RWPE2 (cell line): ENCODE data around the gene LMNA.

Experiments used
- ATAC-seq: fragments of 200-7000 bp; cut with Tn5 transposase; 3 replicates; pipeline ENCODE4 v1.9.1; 2021; ENCODE audit warnings: low read depth
- DNase-seq: peaks from one replicate; pipeline ENCODE4 v3.0.0-alpha.2; 2020; ENCODE audit warnings: low spot score
- H3K27ac ChIP-seq: fragments of 450-650 bp; 2 replicates; pipeline ENCODE4 v1.5.1; 2017; ENCODE audit warnings: mild to moderate bottlenecking; ENCODE audit not compliant: poor library complexity, severe bottlenecking
- H3K27me3 ChIP-seq: fragments of 250-450 bp; sonication (Bioruptor Pico); 2 replicates; pipeline ENCODE4 v1.5.1; 2021; ENCODE audit warnings: mild to moderate bottlenecking, moderate library complexity; ENCODE audit not compliant: insufficient read depth, poor library complexity, severe bottlenecking
- H3K36me3 ChIP-seq: fragments of 250-450 bp; sonication (Bioruptor Pico); 2 replicates; pipeline ENCODE4 v1.5.1; 2020; ENCODE audit warnings: low read depth, mild to moderate bottlenecking, moderate library complexity
- H3K4me1 ChIP-seq: fragments of 250-450 bp; sonication (Bioruptor Pico); 2 replicates; pipeline ENCODE4 v1.5.1; 2021; ENCODE audit warnings: mild to moderate bottlenecking, moderate library complexity; ENCODE audit not compliant: insufficient read depth, poor library complexity, severe bottlenecking
- H3K4me3 ChIP-seq: fragments of 250-450 bp; sonication (Bioruptor Pico); 2 replicates; pipeline ENCODE4 v1.5.1; 2021; ENCODE audit warnings: mild to moderate bottlenecking, moderate library complexity; ENCODE audit not compliant: severe bottlenecking
- H3K9me3 ChIP-seq: fragments of 250-450 bp; sonication (Bioruptor Pico); 2 replicates; pipeline ENCODE4 v1.5.1; 2021; ENCODE audit warnings: mild to moderate bottlenecking, moderate library complexity; ENCODE audit not compliant: severe bottlenecking
- TF ChIP-seq, protein P1 (sequence below): fragments of 450-650 bp; IDR thresholded peaks from one replicate; pipeline ENCODE4 v1.5.1; 2017; ENCODE audit warnings: mild to moderate bottlenecking, moderate library complexity; ENCODE audit not compliant: poor library complexity, severe bottlenecking

LMNA gene

DNA sequence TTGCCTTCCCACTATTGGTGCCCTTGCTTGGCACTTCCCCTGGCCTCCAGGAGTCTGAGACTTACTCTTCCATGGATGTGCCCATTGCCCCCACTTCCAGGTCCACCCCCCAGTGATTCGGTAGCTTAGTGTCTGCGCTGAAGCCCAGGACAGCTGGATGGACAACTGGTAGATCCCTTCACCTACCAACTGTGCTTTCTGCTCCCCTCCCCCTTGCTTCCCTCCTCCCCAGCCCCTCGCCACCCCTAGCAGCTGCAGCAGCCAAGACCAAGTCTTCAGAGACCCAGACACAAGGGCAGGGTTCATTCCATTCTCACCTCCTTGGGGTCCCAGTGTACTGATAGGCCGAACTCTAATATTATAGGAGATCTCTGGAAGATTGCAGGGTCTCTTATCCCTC lies 6.9 kb downstream of the LMNA start:
- no peak overlapping the region for H3K4me3 ChIP-seq
- H3K36me3 ChIP-seq, result peaks cover 70% of the 10 kb centered on the region
- DNase-seq, result no peak
- no peaks in the 10 kb centered on the region for H3K27me3 ChIP-seq
- ATAC-seq, result no peak
- TF ChIP-seq, protein P1, sequence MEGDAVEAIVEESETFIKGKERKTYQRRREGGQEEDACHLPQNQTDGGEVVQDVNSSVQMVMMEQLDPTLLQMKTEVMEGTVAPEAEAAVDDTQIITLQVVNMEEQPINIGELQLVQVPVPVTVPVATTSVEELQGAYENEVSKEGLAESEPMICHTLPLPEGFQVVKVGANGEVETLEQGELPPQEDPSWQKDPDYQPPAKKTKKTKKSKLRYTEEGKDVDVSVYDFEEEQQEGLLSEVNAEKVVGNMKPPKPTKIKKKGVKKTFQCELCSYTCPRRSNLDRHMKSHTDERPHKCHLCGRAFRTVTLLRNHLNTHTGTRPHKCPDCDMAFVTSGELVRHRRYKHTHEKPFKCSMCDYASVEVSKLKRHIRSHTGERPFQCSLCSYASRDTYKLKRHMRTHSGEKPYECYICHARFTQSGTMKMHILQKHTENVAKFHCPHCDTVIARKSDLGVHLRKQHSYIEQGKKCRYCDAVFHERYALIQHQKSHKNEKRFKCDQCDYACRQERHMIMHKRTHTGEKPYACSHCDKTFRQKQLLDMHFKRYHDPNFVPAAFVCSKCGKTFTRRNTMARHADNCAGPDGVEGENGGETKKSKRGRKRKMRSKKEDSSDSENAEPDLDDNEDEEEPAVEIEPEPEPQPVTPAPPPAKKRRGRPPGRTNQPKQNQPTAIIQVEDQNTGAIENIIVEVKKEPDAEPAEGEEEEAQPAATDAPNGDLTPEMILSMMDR, result no peak
- peaks cover 70% of the 10 kb centered on the region for H3K4me1 ChIP-seq
- no peaks in the 10 kb centered on the region for H3K9me3 ChIP-seq
- peak overlapping the region; percentile 99 for H3K27ac ChIP-seq

DNA sequence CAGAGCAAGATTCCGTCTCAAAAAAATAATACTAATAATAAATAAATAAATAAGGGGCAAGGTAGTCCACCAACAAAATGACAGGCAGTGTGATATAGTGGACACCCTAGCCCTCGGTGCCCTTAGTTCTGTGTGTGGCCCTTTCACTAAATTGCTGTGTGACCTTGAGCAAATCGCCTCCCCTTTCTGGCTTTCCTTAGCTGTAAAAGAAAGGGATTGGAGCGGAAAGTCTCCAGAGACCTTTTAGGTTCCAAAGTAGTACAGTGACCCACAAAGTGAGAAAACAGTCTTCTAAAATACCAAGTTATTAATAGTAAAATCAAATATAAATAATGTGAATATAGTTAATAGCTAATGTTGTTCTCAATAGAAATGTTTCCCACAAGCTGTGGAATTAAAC lies 7.6 kb downstream of the LMNA start:
- Histone ChIP-seq H3K27ac (peak overlapping the region; percentile 99), H3K36me3 (peaks cover 64% of the 10 kb centered on the region), H3K27me3 (no peaks in the 10 kb centered on the region), H3K4me1 (peaks cover 77% of the 10 kb centered on the region), H3K4me3 (peak overlapping the region; percentile 10), H3K9me3 (no peaks in the 10 kb centered on the region)
- no peak for ATAC-seq
- no peak for DNase-seq
- TF ChIP-seq, protein P1, result no peak

DNA sequence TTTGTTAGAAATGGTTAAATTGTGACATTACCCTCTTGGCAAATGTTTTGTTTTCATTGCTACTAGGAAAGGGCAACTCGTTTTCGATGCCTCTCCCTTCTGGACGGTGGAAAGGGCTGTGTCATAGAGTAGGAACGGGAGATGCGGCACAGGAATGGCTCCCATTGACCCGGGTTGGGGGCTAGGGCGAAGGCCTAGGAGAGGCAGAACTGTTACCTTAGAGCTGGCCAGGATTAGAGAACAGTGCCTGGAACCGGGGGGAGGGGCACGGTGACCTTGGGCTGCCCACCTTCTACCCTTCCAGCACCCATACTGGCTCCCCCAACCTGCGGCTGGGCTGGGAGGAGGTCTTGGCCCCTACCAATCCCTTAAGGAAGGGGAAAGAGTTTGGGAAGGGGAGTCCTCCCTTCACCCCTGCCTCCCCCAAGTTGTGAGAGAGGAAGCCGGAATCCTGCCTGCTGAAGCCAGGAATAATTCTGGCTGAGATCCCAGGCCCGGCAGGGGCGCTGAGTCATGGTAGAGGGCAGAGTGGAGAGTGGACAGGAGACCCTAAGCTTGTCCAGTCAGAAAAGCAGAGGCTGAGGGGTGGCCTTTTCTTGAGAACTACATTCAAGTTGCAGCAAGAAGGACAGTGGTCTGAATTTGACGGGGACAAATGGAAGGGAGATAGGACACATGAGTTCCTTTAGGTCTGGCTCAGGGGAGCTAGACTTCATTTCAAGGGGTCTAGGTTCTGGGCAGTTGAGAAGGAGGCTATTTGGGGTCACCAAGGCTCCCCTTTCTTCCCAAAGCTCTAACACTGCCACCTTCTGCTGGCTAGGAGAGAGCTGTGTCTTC lies 8.2 kb downstream of the LMNA start:
- peak; percentile 13 for ATAC-seq
- TF ChIP-seq, protein P1, result no peak
- Histone ChIP-seq H3K4me1 (peaks cover 80% of the 10 kb centered on the region), H3K4me3 (peak overlapping the region; percentile 10), H3K27ac (peak overlapping the region; percentile 99), H3K9me3 (no peaks in the 10 kb centered on the region), H3K27me3 (no peaks in the 10 kb centered on the region), H3K36me3 (peaks cover 59% of the 10 kb centered on the region)
- DNase-seq, result no peak

DNA sequence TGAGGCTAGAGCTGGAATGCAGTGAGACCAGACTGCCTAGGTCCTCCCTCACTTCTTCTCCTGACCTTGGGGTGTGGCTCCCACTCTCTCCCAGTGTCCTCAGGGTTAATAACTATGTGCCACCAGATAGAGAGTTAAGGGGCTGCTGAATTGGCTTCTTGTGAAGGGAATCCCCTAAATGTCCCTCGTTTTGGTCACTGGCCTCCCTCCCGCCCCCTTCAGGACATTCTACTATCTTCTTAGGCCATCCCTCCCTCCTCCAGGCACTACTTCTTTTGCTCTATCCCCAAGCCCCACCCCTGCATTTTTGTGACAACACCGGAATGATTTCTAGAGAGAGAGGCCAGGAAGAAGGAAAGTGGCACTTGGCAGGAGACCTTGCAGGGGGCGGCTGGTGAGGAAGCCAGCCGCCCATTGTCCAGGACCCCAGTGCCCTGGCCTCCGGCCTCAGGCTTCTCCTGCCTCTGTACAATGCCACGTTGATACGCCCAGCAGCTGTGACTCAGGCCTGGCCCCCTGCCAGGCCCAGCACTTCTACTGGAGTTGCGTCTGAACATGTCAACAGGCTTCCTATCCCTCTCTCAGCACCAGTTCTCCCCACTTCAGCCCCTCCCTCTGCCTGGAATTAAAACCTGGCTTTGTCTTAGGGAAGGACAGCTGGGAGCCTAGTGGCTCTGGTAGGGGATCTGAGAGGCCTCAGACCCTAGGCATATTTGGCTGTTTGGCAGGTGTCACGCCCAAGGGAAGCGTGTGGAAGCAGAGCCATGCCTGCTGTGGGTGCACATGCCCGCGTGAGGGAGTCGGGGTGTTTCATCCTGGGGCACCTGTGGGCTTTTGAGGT lies 9.1 kb downstream of the LMNA start:
- DNase-seq (peak; percentile 93), ATAC-seq (peak; percentile 43)
- peaks cover 59% of the 10 kb centered on the region for H3K36me3 ChIP-seq
- H3K27ac ChIP-seq, result peak overlapping the region; percentile 99
- H3K4me3 ChIP-seq, result peak overlapping the region; percentile 10
- H3K4me1 ChIP-seq, result peaks cover 86% of the 10 kb centered on the region
- no peaks in the 10 kb centered on the region for H3K27me3 ChIP-seq
- no peaks in the 10 kb centered on the region for H3K9me3 ChIP-seq
- TF ChIP-seq, protein P1, result peak; percentile 45
